GM10847 (cell line): Measurements from ENCODE around the gene MYADML2.

Experiments used
- POLR2A ChIP-seq: IDR thresholded peaks from 2 replicates; pipeline ENCODE4 v1.6.1; 2011; ENCODE audit not compliant: insufficient read length; ENCODE audit errors: extremely low read depth

The MYADML2 gene

GRCh38 chr17:81905424-81905875 is 41.6 kb downstream of the MYADML2 start:
- no peak for TF ChIP-seq POLR2A

GRCh38 chr17:81904600-81905423 is 42.2 kb downstream of the MYADML2 start:
- TF ChIP-seq POLR2A = no peak

GRCh38 chr17:81903896-81904599 is 43.0 kb downstream of the MYADML2 start:
- TF ChIP-seq POLR2A = no peak

GRCh38 chr17:81903415-81903831 is 43.6 kb downstream of the MYADML2 start:
- TF ChIP-seq POLR2A = no peak

GRCh38 chr17:81902653-81903414 is 44.2 kb downstream of the MYADML2 start:
- no peak for TF ChIP-seq POLR2A

- TF ChIP-seq POLR2A = no peak
Observed at GRCh38 chr17:81902023-81902652, 44.9 kb downstream of the MYADML2 start, which contains the start of gene NPB. TSS of gene NPB (plus strand) at chr17:81902238. CDS start at chr17:81902278, 40 bp downstream.

GRCh38 chr17:81901167-81902022 is 45.6 kb downstream of the MYADML2 start:
- TF ChIP-seq POLR2A = no peak

GRCh38 chr17:81900181-81900820 is 46.7 kb downstream of the MYADML2 start:
- no peak for TF ChIP-seq POLR2A

GRCh38 chr17:81899514-81900166 is 47.4 kb downstream of the MYADML2 start:
- TF ChIP-seq POLR2A = no peak

- no peak for TF ChIP-seq POLR2A
Observed at GRCh38 chr17:81898885-81899284, 48.1 kb downstream of the MYADML2 start.

GRCh38 chr17:81898029-81898866 is 48.8 kb downstream of the MYADML2 start:
- TF ChIP-seq POLR2A = no peak

- TF ChIP-seq POLR2A = no peak
Observed at GRCh38 chr17:81895400-81895799, 51.6 kb downstream of the MYADML2 start.

- TF ChIP-seq POLR2A = no peak
Observed at GRCh38 chr17:81891303-81891552, 55.8 kb downstream of the MYADML2 start.
